Mucosa of rectum (tissue), 2 donors: Measurements from ENCODE around the gene GAS6.

ENCODE experiments used
- H3K27ac ChIP-seq, 2 donors: one replicate each; pipeline ENCODE4 v1.7.0; 2013; ENCODE audit warnings: inconsistent platforms in 2 of 2, low read depth in 2 of 2, low read length in 2 of 2
- H3K27me3 ChIP-seq, 2 donors: one replicate each; pipeline ENCODE4 v1.7.0; 2013; ENCODE audit warnings: low read length in 2 of 2; ENCODE audit not compliant: control insufficient read depth in 2 of 2, insufficient read depth in 2 of 2
- H3K36me3 ChIP-seq, 2 donors: one replicate each; pipeline ENCODE4 v1.7.0; 2013; ENCODE audit warnings: low read length in 2 of 2; ENCODE audit not compliant: control insufficient read depth in 2 of 2, insufficient read depth in 2 of 2
- H3K4me1 ChIP-seq, 2 donors: one replicate each; pipeline ENCODE4 v1.7.0; 2013; ENCODE audit warnings: low read length in 2 of 2, mild to moderate bottlenecking in 1 of 2; ENCODE audit not compliant: control insufficient read depth in 2 of 2, insufficient read depth in 2 of 2
- H3K4me3 ChIP-seq, 2 donors: one replicate each; pipeline ENCODE4 v1.7.0; 2013; ENCODE audit warnings: low read length in 2 of 2
- H3K9ac ChIP-seq, 2 donors: one replicate each; pipeline ENCODE4 v1.7.0; 2013; ENCODE audit warnings: low read length in 2 of 2, low read depth in 1 of 2, mild to moderate bottlenecking in 1 of 2
- H3K9me3 ChIP-seq, 2 donors: one replicate each; pipeline ENCODE4 v1.7.0; 2013; ENCODE audit warnings: low read length in 2 of 2; ENCODE audit not compliant: control insufficient read depth in 2 of 2
- donor health status: healthy.
- donor health status: Normal muscosa, but diverticular disease.

GAS6 gene

GRCh38 chr13:113809934-113810333 is 53.9 kb downstream of the GAS6 start:
- H3K27ac ChIP-seq, result no peak overlapping the region
- no peak overlapping the region for H3K4me3 ChIP-seq
- H3K27me3 ChIP-seq, result no peaks in the 10 kb centered on the region
- H3K4me1 ChIP-seq, result no peaks in the 10 kb centered on the region
- no peak overlapping the region for H3K9ac ChIP-seq
- H3K9me3 ChIP-seq, result no peaks in the 10 kb centered on the region
- no peaks in the 10 kb centered on the region for H3K36me3 ChIP-seq

DNA sequence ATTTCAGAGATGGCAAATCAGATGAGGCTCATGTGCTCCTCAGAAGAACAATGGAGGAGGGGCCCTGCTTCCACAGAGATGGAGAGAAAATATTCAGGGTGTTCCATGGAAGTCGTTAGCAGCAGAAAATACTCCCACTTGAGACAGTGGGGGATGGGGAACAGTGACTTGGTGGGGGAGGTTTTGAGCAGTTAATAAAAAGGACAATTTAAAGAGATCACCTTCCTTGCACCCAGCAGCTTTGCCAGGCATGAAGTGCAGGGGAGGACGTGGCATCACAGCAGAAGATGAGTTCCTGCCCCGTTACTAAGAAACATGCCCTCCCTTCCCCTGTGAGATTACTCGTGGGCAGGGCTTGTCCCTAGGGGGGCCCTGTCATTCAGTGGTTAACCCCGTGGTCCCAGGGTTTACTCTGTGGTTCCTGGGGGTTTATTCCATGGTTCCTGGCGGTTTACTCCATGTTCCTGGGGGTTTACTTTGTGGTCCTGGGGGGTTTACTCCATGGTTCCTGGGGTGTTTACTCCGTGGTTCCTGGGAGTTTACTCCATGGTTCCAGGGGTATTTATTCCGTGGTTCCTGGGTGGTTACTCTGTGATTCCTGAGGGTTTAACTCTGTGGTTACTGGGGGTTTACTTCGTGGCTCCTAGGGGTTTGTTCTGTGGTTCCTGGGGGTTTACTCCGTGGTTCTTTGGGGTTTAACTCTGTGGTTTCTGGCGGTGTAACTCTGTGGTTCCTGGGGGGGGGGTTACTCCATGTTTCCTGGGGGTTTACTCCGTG is 55.6 kb downstream of the GAS6 start:
- Histone ChIP-seq H3K9ac (no peak overlapping the region), H3K36me3 (no peaks in the 10 kb centered on the region), H3K4me3 (no peak overlapping the region), H3K9me3 (no peaks in the 10 kb centered on the region), H3K27me3 (no peaks in the 10 kb centered on the region), H3K27ac (no peak overlapping the region), H3K4me1 (no peaks in the 10 kb centered on the region)

GRCh38 chr13:113806526-113806925 is 57.4 kb downstream of the GAS6 start:
- Histone ChIP-seq H3K27me3 (no peaks in the 10 kb centered on the region), H3K9ac (no peak overlapping the region), H3K4me3 (no peak overlapping the region), H3K27ac (no peak overlapping the region), H3K9me3 (no peaks in the 10 kb centered on the region), H3K36me3 (no peaks in the 10 kb centered on the region), H3K4me1 (no peaks in the 10 kb centered on the region)

DNA sequence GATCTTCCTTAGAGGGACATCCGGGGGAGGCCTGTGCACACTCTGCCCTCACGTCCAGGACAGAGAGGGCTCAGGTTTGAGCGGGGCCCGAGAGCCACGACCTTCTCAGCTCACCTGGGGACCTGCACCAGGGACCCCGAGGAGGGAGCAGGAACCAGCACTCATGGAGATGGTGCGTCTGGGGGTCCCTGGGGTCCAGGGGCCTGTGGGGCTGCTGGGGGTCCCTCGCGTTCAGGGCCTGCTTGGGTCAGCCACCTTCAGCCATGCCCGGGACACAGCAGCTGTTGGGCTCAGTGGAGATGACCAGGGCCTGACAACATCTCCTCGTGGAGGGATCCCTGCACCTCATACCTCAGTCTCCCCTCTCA is 57.8 kb downstream of the GAS6 start:
- H3K27ac ChIP-seq, result no peak overlapping the region
- no peaks in the 10 kb centered on the region for H3K36me3 ChIP-seq
- H3K9ac ChIP-seq, result no peak overlapping the region
- H3K4me3 ChIP-seq, result no peak overlapping the region
- no peaks in the 10 kb centered on the region for H3K4me1 ChIP-seq
- H3K27me3 ChIP-seq, result no peaks in the 10 kb centered on the region
- no peaks in the 10 kb centered on the region for H3K9me3 ChIP-seq

- Histone ChIP-seq H3K9me3 (no peaks in the 10 kb centered on the region), H3K27me3 (no peaks in the 10 kb centered on the region), H3K27ac (no peak overlapping the region), H3K36me3 (no peaks in the 10 kb centered on the region), H3K4me3 (no peak overlapping the region), H3K9ac (no peak overlapping the region), H3K4me1 (no peaks in the 10 kb centered on the region)
Measured at GRCh38 chr13:113805431-113806103, 58.3 kb downstream of the GAS6 start.

GRCh38 chr13:113804703-113805430 is 59.0 kb downstream of the GAS6 start:
- Histone ChIP-seq H3K4me3 (no peak overlapping the region), H3K27me3 (no peaks in the 10 kb centered on the region), H3K4me1 (no peaks in the 10 kb centered on the region), H3K36me3 (no peaks in the 10 kb centered on the region), H3K9me3 (no peaks in the 10 kb centered on the region), H3K9ac (no peak overlapping the region), H3K27ac (no peak overlapping the region)

DNA sequence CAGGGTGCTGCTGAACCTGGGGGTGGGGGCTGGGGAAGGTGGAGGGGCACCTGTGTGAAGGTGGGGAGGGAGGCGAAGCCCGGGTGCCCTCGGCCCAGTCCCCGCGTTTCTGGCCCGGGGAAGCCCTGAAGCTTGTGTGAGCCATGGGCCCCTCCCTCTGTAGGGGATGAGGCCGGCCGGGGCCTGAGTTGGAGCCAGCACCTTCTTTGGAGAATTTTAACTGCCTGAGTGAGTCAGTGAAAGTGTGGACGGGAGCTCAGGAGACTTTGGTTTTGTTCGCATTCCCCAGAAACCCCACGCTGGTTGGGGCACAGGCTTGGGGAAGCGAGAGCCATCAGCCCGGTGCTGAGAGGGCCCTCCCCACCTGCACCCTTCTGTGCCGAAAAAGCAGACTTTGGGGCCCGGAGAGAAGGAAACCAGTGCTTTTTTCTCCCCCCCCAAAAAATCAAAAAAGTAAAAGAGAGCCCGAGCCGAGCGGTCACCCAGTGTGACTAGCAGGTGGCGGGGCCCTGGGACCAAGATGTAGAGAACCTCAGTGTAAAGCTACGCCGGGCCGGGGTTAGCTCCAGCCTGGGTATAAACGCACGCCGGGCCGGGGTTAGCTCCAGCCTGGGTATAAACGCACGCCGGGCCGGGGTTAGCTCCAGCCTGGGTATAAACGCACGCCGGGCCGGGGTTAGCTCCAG is 59.7 kb downstream of the GAS6 start:
- no peak overlapping the region for H3K4me3 ChIP-seq
- no peak overlapping the region for H3K27ac ChIP-seq
- H3K4me1 ChIP-seq, result no peaks in the 10 kb centered on the region
- no peak overlapping the region for H3K9ac ChIP-seq
- H3K9me3 ChIP-seq, result no peaks in the 10 kb centered on the region
- no peaks in the 10 kb centered on the region for H3K27me3 ChIP-seq
- H3K36me3 ChIP-seq, result no peaks in the 10 kb centered on the region

DNA sequence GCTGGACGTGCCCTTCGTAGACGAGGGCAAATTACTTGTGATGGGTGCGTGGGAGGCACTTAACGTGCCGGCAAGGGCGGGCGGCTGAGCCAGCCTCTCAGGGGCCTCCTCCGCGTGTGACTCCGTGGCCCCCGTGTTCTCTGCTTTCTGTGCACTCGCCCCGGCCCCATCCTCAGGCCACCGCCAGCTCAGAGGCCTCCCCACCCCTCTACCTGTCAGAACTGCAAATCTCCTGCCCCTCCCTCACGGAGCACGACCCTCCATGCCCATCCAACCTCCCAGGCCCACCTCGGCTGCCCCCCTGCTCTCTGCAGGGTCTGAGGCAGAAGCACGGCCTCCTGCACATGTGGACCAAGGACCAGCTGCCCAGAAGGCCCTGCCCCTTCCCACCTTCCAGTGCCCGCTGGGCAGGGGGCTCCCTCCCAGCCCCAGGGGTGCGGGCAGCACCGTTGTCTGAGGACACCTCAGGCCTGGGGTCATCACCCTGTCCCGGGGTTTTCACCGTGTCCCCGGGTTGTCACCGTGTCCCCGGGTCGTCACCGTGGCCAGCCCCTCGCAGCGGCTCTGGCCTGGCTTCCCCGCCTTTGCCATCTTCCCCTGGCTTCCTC is 60.4 kb downstream of the GAS6 start:
- H3K9ac ChIP-seq, result no peak overlapping the region
- H3K27ac ChIP-seq, result no peak overlapping the region
- H3K4me1 ChIP-seq, result no peaks in the 10 kb centered on the region
- H3K4me3 ChIP-seq, result no peak overlapping the region
- no peaks in the 10 kb centered on the region for H3K36me3 ChIP-seq
- H3K9me3 ChIP-seq, result no peaks in the 10 kb centered on the region
- no peaks in the 10 kb centered on the region for H3K27me3 ChIP-seq

- H3K9ac ChIP-seq, result no peak overlapping the region
- no peak overlapping the region for H3K4me3 ChIP-seq
- no peaks in the 10 kb centered on the region for H3K27me3 ChIP-seq
- H3K27ac ChIP-seq, result no peak overlapping the region
- H3K9me3 ChIP-seq, result no peaks in the 10 kb centered on the region
- H3K4me1 ChIP-seq, result no peaks in the 10 kb centered on the region
- H3K36me3 ChIP-seq, result no peaks in the 10 kb centered on the region
Measured at GRCh38 chr13:113802761-113803160, 61.1 kb downstream of the GAS6 start.
